GM23338 (cell line): ENCODE results near the gene ARID1B. TPM values are rescaled to one million over a fixed set of nuclear protein-coding genes. Genes with fewer than 3 reads are reported as not detected.

Experiments
- ATAC-seq: fragments of 200-7000 bp; cut with Tn5 transposase; 3 replicates; pipeline ENCODE4 v1.9.1; 2020
- DNase-seq: peaks from one replicate; pipeline ENCODE4 v3.0.0-alpha.2; 2015; ENCODE audit warnings: low spot score
- H2AFZ ChIP-seq: fragments of 200-600 bp; sonication (generic); 2 replicates; pipeline ENCODE4 v1.8.0; 2016; ENCODE audit warnings: antibody characterized with exemption, mild to moderate bottlenecking, moderate library complexity
- H3F3A ChIP-seq: fragments of 200-600 bp; sonication (generic); replicated peaks from 2 replicates; pipeline ENCODE4 v1.8.0; 2017; ENCODE audit warnings: antibody characterized with exemption, mixed run types, low read depth
- H3K27ac ChIP-seq: fragments of 200-600 bp; sonication (generic); 2 replicates; pipeline ENCODE4 v1.6.1; 2016; ENCODE audit warnings: low read depth
- H3K27me3 ChIP-seq: fragments of 200-600 bp; sonication (generic); 2 replicates; pipeline ENCODE4 v1.8.0; 2016; ENCODE audit warnings: mild to moderate bottlenecking, mixed run types, moderate library complexity; ENCODE audit not compliant: insufficient read depth
- H3K36me3 ChIP-seq: fragments of 200-600 bp; sonication (generic); 2 replicates; pipeline ENCODE4 v1.8.0; 2016; ENCODE audit warnings: mild to moderate bottlenecking; ENCODE audit not compliant: insufficient read depth
- H3K4me1 ChIP-seq: fragments of 200-600 bp; sonication (generic); 2 replicates; pipeline ENCODE4 v1.8.0; 2016; ENCODE audit warnings: mild to moderate bottlenecking, moderate library complexity; ENCODE audit not compliant: insufficient read depth
- H3K4me2 ChIP-seq: fragments of 200-600 bp; sonication (generic); 2 replicates; pipeline ENCODE4 v1.7.1; 2017; ENCODE audit warnings: mixed run types
- H3K4me3 ChIP-seq: fragments of 200-600 bp; sonication (generic); 2 replicates; pipeline ENCODE4 v1.6.1; 2016; ENCODE audit warnings: mixed run types
- H3K79me2 ChIP-seq: fragments of 200-600 bp; sonication (generic); replicated peaks from 2 replicates; pipeline ENCODE4 v1.8.0; 2017; ENCODE audit warnings: mild to moderate bottlenecking; ENCODE audit not compliant: insufficient read depth
- H3K9me2 ChIP-seq: fragments of 200-600 bp; sonication (generic); 2 replicates; pipeline ENCODE4 v1.8.0; 2017; ENCODE audit not compliant: insufficient read depth
- H4K20me1 ChIP-seq: fragments of 200-600 bp; sonication (generic); replicated peaks from 2 replicates; pipeline ENCODE4 v1.8.0; 2017; ENCODE audit warnings: mild to moderate bottlenecking; ENCODE audit not compliant: insufficient read depth
- H3K27ac Mint-ChIP-seq: 2 replicates; pipeline ENCODE4 v1.8.0; 2020; ENCODE audit warnings: inconsistent platforms, mild to moderate bottlenecking, moderate library complexity, mixed read lengths
- H3K27me3 Mint-ChIP-seq: 3 replicates; pipeline ENCODE4 v1.8.0; 2022; ENCODE audit warnings: low read depth, mild to moderate bottlenecking, moderate library complexity, mixed read lengths, inconsistent platforms; ENCODE audit not compliant: insufficient read depth, poor library complexity
- H3K36me3 Mint-ChIP-seq: 3 replicates; pipeline ENCODE4 v1.8.0; 2021; ENCODE audit warnings: low read depth, mild to moderate bottlenecking, inconsistent platforms, moderate library complexity, mixed read lengths
- H3K4me1 Mint-ChIP-seq: 3 replicates; pipeline ENCODE4 v1.8.0; 2020; ENCODE audit warnings: mild to moderate bottlenecking, inconsistent platforms, mixed read lengths
- H3K4me3 Mint-ChIP-seq: 3 replicates; pipeline ENCODE4 v1.8.0; 2021; ENCODE audit warnings: moderate library complexity, mild to moderate bottlenecking, inconsistent platforms, mixed read lengths
- H3K9me3 Mint-ChIP-seq: 3 replicates; pipeline ENCODE4 v1.8.0; 2020; ENCODE audit warnings: moderate library complexity, mild to moderate bottlenecking, inconsistent platforms, mixed read lengths
- CREB1 ChIP-seq: fragments of 250-450 bp; sonication (Bioruptor Pico); IDR thresholded peaks from 2 replicates; pipeline ENCODE4 v1.5.0; 2020; ENCODE audit warnings: low read depth, mild to moderate bottlenecking, moderate library complexity
- EZH2 ChIP-seq: fragments of 200-600 bp; sonication (generic); IDR thresholded peaks from one replicate; pipeline ENCODE4 v1.8.0; 2017; ENCODE audit warnings: antibody characterized with exemption, mild to moderate bottlenecking, low read depth; ENCODE audit not compliant: unreplicated experiment
- EZH2phosphoT487 ChIP-seq: fragments of 200-600 bp; sonication (generic); IDR thresholded peaks from one replicate; pipeline ENCODE4 v1.8.1; 2018; ENCODE audit warnings: antibody characterized with exemption; ENCODE audit not compliant: unreplicated experiment
- JUNB ChIP-seq: IDR thresholded peaks from one replicate; pipeline ENCODE4 v1.6.1; 2016; ENCODE audit warnings: antibody characterized with exemption; ENCODE audit not compliant: unreplicated experiment
- NANOG ChIP-seq: IDR thresholded peaks from 2 replicates; pipeline ENCODE4 v1.6.1; 2016; ENCODE audit warnings: antibody characterized with exemption, borderline replicate concordance
- POLR2AphosphoS5 ChIP-seq: IDR thresholded peaks from 2 replicates; pipeline ENCODE4 v1.6.1; 2016; ENCODE audit warnings: antibody characterized with exemption, low read depth
- REST ChIP-seq: IDR thresholded peaks from one replicate; pipeline ENCODE4 v1.6.1; 2018; ENCODE audit warnings: antibody characterized with exemption; ENCODE audit not compliant: unreplicated experiment
- STAT1 ChIP-seq: IDR thresholded peaks from one replicate; pipeline ENCODE4 v1.6.1; 2016; ENCODE audit warnings: antibody characterized with exemption; ENCODE audit not compliant: unreplicated experiment
- ZNF114 ChIP-seq: fragments of 250-450 bp; sonication (Bioruptor Pico); IDR thresholded peaks from 2 replicates; pipeline ENCODE4 v1.5.0; 2020; ENCODE audit warnings: mild to moderate bottlenecking, moderate library complexity
- ZNF331 ChIP-seq: fragments of 250-450 bp; sonication (Bioruptor Pico); IDR thresholded peaks from 2 replicates; pipeline ENCODE4 v1.5.0; 2020; ENCODE audit warnings: low read depth, mild to moderate bottlenecking, moderate library complexity
- polyA plus RNA-seq: library from polyadenylated mRNA; unstranded; fragments of >200 nt; fragmentation: Nextera tagmentation; extraction: Ambion mirVana; gene quantifications from 2 replicates; pipeline ENCODE4 v1.2.1, GENCODE V29; 2016
- total RNA-seq: library from RNA; depleted of rRNA; stranded (reverse); fragments of >200 nt; shearing (Covaris generic); gene quantifications from 2 replicates; pipeline ENCODE4 v1.2.3, GENCODE V29; 2014
- TF ChIP-seq, protein P1 (sequence below): IDR thresholded peaks from 2 replicates; pipeline ENCODE4 v1.6.1; 2016; ENCODE audit warnings: antibody characterized with exemption
- TF ChIP-seq, protein P2 (sequence below): fragments of 250-450 bp; sonication (Bioruptor Pico); IDR thresholded peaks from 2 replicates; pipeline ENCODE4 v1.5.0; 2020; ENCODE audit warnings: mild to moderate bottlenecking, moderate library complexity
- TF ChIP-seq, protein P3 (sequence below), 2 experiments: fragments of 200-600 bp in 1 of 2; sonication (generic) in 1 of 2; conservative IDR thresholded peaks; 2 replicates each; pipeline versions ENCODE4 v1.5.1 to v1.6.1; 2016 to 2017; ENCODE audit warnings: antibody characterized with exemption in 2 of 2, low read depth in 2 of 2, mild to moderate bottlenecking in 2 of 2, moderate library complexity in 1 of 2

Gene ARID1B
- total and polyA plus RNA-seq, 2 experiments from 2014 or later, result 59.3 to 72.2 TPM

GRCh38 chr6:157121897-157122296 lies 344.7 kb downstream of the ARID1B start:
- H3K4me1 ChIP-seq, result no peaks in the 10 kb centered on the region
- ATAC-seq (no peak), DNase-seq (no peak)
- H3K4me2 ChIP-seq, result no peak overlapping the region
- no peaks in the 10 kb centered on the region for H3K36me3 ChIP-seq
- peaks cover 5% of the 10 kb centered on the region; the same call in 1 of the 2 replicates for H4K20me1 ChIP-seq
- Mint-ChIP-seq H3K27ac (no peak overlapping the region), H3K4me3 (no peak overlapping the region), H3K36me3 (no peaks in the 10 kb centered on the region; the same call in 2 of the 3 replicates), H3K9me3 (no peaks in the 10 kb centered on the region), H3K4me1 (peaks cover 27% of the 10 kb centered on the region), H3K27me3 (peaks cover 8% of the 10 kb centered on the region)
- H3K4me3 ChIP-seq, result no peak overlapping the region
- H3K79me2 ChIP-seq, result no peaks in the 10 kb centered on the region
- no peaks in the 10 kb centered on the region for H3K9me2 ChIP-seq
- H3K27me3 ChIP-seq, result no peaks in the 10 kb centered on the region
- no peak for TF ChIP-seq ZNF114 (CRISPR knock-in tag)
- TF ChIP-seq, protein P1, sequence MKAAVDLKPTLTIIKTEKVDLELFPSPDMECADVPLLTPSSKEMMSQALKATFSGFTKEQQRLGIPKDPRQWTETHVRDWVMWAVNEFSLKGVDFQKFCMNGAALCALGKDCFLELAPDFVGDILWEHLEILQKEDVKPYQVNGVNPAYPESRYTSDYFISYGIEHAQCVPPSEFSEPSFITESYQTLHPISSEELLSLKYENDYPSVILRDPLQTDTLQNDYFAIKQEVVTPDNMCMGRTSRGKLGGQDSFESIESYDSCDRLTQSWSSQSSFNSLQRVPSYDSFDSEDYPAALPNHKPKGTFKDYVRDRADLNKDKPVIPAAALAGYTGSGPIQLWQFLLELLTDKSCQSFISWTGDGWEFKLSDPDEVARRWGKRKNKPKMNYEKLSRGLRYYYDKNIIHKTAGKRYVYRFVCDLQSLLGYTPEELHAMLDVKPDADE, result no peak
- no peak for TF ChIP-seq JUNB
- no peak for TF ChIP-seq STAT1
- no peak for TF ChIP-seq ZNF331 (CRISPR knock-in tag)
- no peak for TF ChIP-seq CREB1 (CRISPR knock-in tag)
- TF ChIP-seq, protein P2, sequence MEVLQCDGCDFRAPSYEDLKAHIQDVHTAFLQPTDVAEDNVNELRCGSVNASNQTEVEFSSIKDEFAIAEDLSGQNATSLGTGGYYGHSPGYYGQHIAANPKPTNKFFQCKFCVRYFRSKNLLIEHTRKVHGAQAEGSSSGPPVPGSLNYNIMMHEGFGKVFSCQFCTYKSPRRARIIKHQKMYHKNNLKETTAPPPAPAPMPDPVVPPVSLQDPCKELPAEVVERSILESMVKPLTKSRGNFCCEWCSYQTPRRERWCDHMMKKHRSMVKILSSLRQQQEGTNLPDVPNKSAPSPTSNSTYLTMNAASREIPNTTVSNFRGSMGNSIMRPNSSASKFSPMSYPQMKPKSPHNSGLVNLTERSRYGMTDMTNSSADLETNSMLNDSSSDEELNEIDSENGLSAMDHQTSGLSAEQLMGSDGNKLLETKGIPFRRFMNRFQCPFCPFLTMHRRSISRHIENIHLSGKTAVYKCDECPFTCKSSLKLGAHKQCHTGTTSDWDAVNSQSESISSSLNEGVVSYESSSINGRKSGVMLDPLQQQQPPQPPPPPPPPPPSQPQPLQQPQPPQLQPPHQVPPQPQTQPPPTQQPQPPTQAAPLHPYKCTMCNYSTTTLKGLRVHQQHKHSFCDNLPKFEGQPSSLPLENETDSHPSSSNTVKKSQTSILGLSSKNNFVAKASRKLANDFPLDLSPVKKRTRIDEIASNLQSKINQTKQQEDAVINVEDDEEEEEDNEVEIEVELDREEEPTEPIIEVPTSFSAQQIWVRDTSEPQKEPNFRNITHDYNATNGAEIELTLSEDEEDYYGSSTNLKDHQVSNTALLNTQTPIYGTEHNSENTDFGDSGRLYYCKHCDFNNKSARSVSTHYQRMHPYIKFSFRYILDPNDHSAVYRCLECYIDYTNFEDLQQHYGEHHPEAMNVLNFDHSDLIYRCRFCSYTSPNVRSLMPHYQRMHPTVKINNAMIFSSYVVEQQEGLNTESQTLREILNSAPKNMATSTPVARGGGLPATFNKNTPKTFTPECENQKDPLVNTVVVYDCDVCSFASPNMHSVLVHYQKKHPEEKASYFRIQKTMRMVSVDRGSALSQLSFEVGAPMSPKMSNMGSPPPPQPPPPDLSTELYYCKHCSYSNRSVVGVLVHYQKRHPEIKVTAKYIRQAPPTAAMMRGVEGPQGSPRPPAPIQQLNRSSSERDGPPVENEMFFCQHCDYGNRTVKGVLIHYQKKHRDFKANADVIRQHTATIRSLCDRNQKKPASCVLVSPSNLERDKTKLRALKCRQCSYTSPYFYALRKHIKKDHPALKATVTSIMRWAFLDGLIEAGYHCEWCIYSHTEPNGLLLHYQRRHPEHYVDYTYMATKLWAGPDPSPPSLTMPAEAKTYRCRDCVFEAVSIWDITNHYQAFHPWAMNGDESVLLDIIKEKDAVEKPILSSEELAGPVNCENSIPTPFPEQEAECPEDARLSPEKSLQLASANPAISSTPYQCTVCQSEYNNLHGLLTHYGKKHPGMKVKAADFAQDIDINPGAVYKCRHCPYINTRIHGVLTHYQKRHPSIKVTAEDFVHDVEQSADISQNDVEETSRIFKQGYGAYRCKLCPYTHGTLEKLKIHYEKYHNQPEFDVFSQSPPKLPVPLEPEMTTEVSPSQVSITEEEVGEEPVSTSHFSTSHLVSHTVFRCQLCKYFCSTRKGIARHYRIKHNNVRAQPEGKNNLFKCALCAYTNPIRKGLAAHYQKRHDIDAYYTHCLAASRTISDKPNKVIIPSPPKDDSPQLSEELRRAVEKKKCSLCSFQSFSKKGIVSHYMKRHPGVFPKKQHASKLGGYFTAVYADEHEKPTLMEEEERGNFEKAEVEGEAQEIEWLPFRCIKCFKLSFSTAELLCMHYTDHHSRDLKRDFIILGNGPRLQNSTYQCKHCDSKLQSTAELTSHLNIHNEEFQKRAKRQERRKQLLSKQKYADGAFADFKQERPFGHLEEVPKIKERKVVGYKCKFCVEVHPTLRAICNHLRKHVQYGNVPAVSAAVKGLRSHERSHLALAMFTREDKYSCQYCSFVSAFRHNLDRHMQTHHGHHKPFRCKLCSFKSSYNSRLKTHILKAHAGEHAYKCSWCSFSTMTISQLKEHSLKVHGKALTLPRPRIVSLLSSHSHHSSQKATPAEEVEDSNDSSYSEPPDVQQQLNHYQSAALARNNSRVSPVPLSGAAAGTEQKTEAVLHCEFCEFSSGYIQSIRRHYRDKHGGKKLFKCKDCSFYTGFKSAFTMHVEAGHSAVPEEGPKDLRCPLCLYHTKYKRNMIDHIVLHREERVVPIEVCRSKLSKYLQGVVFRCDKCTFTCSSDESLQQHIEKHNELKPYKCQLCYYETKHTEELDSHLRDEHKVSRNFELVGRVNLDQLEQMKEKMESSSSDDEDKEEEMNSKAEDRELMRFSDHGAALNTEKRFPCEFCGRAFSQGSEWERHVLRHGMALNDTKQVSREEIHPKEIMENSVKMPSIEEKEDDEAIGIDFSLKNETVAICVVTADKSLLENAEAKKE (CRISPR knock-in tag), result no peak
- TF ChIP-seq REST, result no peak
- no peak for TF ChIP-seq POLR2AphosphoS5
- no peak for TF ChIP-seq NANOG
- no peak for TF ChIP-seq EZH2phosphoT487
- TF ChIP-seq, protein P3, sequence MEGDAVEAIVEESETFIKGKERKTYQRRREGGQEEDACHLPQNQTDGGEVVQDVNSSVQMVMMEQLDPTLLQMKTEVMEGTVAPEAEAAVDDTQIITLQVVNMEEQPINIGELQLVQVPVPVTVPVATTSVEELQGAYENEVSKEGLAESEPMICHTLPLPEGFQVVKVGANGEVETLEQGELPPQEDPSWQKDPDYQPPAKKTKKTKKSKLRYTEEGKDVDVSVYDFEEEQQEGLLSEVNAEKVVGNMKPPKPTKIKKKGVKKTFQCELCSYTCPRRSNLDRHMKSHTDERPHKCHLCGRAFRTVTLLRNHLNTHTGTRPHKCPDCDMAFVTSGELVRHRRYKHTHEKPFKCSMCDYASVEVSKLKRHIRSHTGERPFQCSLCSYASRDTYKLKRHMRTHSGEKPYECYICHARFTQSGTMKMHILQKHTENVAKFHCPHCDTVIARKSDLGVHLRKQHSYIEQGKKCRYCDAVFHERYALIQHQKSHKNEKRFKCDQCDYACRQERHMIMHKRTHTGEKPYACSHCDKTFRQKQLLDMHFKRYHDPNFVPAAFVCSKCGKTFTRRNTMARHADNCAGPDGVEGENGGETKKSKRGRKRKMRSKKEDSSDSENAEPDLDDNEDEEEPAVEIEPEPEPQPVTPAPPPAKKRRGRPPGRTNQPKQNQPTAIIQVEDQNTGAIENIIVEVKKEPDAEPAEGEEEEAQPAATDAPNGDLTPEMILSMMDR (conservative IDR thresholded peaks at IDR 0.05; ENCODE audit: low read depth in 2 of 2), result no peak
- no peak for TF ChIP-seq EZH2
- no peaks in the 10 kb centered on the region for H3F3A ChIP-seq
- H2AFZ ChIP-seq, result no peak overlapping the region
- H3K27ac ChIP-seq, result no peak overlapping the region
